NK-92 (cell line): Measurements from ENCODE around the gene CIAO2B.
"Not testable (repeated sequence)": the region's sequence is repeated elsewhere in the genome, so short reads cannot be mapped to it uniquely, and the experiment has no call there.

Experiments used
- DNase-seq: peaks from one replicate; lab custom pipeline; 2025; ENCODE audit not compliant: unreplicated experiment; lab: John Stamatoyannopoulos, UW

The CIAO2B gene

GRCh38 chr16:66937725-66938337 is 3.6 kb upstream of the CIAO2B start:
- DNase-seq: no peak

GRCh38 chr16:66936889-66937554 is 2.8 kb upstream of the CIAO2B start:
- no peak for DNase-seq

GRCh38 chr16:66936462-66936861 is 2.3 kb upstream of the CIAO2B start:
- no peak for DNase-seq

- no peak for DNase-seq
These were observed 1.3 kb upstream of the CIAO2B start, which contains the start of gene CES2 for GRCh38 chr16:66935314-66936011. TSS of gene CES2 (plus strand) at chr16:66935516. CDS start at chr16:66935636, 120 bp downstream.

GRCh38 chr16:66934839-66935313 is 674 bp upstream of the CIAO2B start:
- not testable (repeated sequence) for DNase-seq

- no peak for DNase-seq
These were observed 445 bp downstream of the CIAO2B start for GRCh38 chr16:66933776-66934137.

GRCh38 chr16:66932076-66932475 is 2.1 kb downstream of the CIAO2B start:
- no peak for DNase-seq

GRCh38 chr16:66931665-66932064 is 2.5 kb downstream of the CIAO2B start:
- DNase-seq: no peak

GRCh38 chr16:66930189-66930588 is 4.0 kb downstream of the CIAO2B start:
- no peak for DNase-seq

GRCh38 chr16:66928702-66929388 is 5.4 kb downstream of the CIAO2B start:
- DNase-seq: no peak

GRCh38 chr16:66927918-66928649 is 6.1 kb downstream of the CIAO2B start:
- DNase-seq: no peak

GRCh38 chr16:66926961-66927436 is 7.2 kb downstream of the CIAO2B start:
- DNase-seq: no peak

GRCh38 chr16:66926171-66926947 is 7.8 kb downstream of the CIAO2B start:
- no peak for DNase-seq

GRCh38 chr16:66925322-66925840 is 8.8 kb downstream of the CIAO2B start, which contains the start of gene RRAD:
TSS of gene RRAD (minus strand) at chr16:66925535. CDS start at chr16:66925179, 356 bp downstream.
- DNase-seq: no peak

GRCh38 chr16:66924527-66925321 is 9.5 kb downstream of the CIAO2B start:
- DNase-seq: no peak

GRCh38 chr16:66923866-66924265 is 10.3 kb downstream of the CIAO2B start:
- no peak for DNase-seq

GRCh38 chr16:66923247-66923731 is 10.9 kb downstream of the CIAO2B start:
- DNase-seq: no peak

- DNase-seq: no peak
These were observed 12.3 kb downstream of the CIAO2B start for GRCh38 chr16:66921729-66922450.
